A204.1 (cell line): ENCODE results near the gene ABCC11.
"Not testable (repeated sequence)": the region's sequence is repeated elsewhere in the genome, so short reads cannot be mapped to it uniquely, and the experiment has no call there.

Experiments used
- FAIRE-seq: peaks from 2 replicates; lab custom pipeline; 2012; peaks lifted over from hg19 to GRCh38; lab: Jason Lieb, UNC

The ABCC11 gene

GRCh38 chr16:48201515-48202201, 45.7 kb downstream of the ABCC11 start:
- FAIRE-seq, result no peak

GRCh38 chr16:48197294-48197693, 50.0 kb downstream of the ABCC11 start:
- no peak for FAIRE-seq

- no peak for FAIRE-seq
Observed at GRCh38 chr16:48194828-48195556, 52.3 kb downstream of the ABCC11 start.

- FAIRE-seq, result no peak
Observed at GRCh38 chr16:48193846-48194245, 53.5 kb downstream of the ABCC11 start.

DNA sequence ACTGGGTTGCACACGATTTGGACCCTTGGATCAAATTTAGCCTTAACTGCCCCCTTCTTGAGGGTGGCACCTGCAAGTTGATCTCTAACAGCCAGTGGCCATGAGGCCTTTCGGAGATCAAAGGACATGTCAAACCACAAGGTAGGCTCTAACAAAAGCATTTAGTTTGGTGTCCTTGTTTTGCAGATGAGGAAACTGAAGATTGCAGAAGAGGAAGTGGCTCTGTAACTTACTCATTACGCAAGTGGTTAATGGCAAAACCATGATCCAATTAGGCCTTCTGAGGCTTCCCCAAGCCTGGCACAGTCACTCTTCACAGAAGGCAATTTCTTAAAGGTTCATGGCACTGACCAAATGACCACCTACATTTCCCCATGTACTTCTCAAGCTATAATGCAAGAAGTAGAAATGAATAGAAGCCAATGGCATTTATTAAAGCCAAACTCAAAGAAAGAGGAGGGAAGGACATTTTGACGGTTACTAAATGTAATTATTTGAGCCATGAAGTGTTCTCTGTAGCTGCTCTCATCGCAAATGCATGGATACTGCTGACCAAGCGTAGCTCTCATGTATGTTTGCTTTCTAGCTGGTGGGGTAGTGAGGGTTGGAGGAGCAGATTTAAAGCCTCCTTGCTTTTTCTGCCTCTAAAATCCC, 58.8 kb downstream of the ABCC11 start:
- no peak for FAIRE-seq

GRCh38 chr16:48187779-48188178, 59.6 kb downstream of the ABCC11 start:
- no peak for FAIRE-seq

GRCh38 chr16:48184681-48185080, 62.7 kb downstream of the ABCC11 start:
- no peak for FAIRE-seq

DNA sequence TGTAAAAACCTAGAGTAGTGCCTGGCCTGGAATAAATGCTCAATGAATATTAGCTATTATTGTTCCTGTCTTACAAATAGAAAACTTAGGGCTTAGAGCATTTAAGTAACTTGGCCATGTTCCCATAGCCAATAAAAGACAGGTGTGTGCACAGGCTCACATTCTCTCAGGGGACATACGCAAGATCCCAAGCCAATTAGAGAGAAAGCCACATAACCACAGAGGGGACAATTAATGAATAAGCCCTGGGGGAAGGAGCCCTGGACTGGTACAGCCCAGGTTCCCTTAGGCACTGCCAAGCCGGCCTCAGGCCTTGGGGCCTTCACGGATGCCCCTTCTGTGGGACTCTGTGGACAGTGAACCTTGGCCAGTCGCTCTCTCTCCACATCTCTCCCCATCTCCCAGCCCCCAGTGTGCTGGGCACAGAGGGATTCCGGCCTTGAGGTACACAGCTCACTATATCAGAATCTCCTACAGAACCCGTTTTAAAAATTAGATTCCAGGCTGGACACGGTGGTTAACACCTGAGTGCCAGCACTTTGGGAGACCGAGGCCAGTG, 64.3 kb downstream of the ABCC11 start:
- no peak for FAIRE-seq

GRCh38 chr16:48181746-48182520, 65.4 kb downstream of the ABCC11 start:
- FAIRE-seq, result not testable (repeated sequence)

DNA sequence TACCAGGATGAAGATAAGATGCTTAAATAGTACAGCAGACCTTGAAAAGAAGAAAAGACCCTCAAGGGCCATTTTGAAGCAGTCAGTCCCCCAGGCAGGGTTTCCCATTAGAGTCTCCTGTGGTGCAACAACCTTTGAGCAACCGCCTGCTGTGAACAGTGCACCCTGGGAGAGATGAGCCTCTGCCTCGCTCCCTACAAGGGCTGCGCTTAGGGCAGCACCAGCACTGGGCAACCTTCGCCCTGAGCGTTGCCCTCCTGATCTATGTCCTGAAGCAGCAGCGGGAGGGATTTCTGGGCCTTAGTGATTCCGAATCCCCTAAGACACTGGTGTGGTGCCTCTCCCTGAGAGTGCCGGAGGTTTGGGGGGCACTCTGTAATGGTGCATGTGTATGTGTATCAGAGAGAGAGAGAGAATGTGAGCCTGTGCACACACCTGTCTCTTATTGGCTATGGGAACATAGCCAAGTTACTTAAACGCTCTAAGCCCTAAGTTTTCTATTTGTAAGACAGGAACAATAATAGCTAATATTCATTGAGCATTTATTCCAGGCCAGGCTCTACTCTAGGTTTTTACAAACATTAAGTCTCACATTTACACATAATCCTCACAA, 66.4 kb downstream of the ABCC11 start:
- no peak for FAIRE-seq

DNA sequence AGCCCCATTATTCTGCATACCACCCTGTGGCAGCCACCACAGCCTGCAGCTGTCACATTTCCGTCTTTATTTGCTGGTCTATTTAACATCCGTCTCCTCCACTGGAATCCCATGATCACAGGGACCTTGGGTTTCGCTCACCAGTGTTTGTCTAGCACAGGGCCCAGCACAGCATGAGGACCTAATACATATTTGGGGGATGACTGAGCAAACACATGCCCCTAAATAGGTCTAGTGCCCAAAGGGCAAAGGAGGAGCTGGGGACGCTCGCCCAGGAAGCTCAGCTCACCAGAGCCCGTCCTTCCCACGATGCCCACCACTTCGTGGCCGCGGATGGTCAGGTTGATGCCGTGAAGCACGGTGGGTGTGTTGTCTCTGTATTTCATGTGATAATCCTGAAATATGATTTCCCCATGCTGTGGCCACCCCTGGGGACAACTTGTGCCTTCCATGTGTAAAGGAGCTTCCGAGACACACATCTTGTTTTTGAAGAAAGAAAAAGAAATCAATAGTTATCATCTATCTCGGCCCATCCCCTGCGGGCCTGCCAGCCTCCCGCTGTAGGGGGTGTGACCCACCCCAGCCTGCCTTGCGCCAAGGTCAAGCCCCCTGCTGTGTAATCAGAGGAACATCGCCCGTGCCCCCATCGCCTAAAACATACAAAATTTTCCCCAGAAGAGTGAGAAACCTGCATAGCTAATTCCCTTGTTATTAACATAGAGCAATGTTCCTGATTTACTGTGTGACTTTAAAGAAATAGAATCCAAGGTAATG, 70.5 kb downstream of the ABCC11 start:
- FAIRE-seq, result no peak

DNA sequence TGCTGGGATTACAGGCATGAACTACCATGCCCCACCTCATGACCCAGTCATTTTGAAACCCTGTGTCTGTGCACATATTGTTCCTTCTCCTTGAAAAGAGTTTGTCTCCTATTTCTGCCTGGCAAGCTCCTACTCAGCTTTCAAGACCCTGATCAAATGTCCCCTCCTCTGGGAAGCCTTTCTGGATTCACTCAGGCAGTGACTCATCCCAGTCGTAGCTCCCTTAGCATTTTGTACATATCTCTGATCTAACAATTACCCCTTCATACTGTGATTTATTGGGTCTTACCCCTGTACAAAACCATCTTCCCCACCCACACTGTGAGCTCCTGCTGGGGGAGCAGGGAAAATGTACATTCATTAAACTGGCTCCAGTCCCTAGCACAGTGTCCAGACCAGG, 73.5 kb downstream of the ABCC11 start:
- FAIRE-seq, result no peak

DNA sequence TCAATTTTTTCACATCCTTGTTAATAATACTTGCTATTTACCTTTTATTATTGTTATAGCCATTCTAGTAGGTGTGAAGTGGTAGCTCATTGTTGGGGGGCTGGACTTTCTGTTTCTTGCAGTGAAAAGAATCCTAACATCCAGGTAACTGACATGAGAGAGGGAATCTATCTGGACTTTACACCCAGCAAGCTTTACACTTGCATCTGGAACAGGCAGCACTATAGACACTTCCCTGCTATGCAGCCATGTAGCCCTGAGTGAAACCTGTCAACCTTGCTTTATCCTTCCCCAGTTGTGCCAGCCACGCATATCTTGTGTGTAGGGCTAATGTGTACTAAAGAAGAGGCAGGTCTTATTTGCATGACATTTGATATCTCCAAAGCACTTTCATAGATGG, 74.7 kb downstream of the ABCC11 start:
- no peak for FAIRE-seq

DNA sequence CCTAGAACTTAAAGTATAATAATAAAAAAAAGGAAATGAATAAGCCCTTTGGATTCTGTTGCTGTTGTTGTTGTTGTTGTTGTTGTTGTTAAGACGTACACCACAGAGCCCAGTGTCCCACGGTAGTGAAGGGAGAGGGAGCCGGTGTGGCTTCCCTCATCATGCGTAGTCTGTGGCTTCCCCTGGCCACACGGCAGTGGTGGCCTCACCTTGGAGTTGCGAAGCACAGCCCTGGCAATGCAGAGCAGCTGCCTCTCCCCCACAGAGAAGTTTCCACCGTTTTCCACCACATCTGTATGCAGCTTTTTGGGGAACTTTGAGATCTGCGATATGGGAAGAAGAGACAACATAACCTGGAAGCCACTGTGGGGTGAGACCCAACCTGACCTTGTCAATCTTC, 77.4 kb downstream of the ABCC11 start:
- no peak for FAIRE-seq

DNA sequence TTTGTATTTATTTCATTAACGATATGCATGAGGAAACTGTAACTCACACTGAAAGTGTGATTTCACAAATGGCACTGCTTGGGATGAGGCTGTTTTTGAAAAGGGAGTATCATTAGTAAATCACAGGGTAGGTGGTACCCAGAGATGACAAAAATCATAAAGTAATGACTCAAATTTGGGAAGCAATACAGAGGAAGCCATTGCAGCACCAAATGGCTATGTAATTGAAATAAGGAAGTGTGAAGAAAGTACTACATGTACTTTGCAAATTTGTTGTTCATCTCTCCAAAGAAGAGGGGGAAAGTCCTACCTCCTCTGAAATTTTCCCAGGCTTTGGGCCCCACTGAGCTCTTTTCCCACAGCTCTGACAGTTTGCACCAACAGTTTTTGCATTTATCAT, 79.3 kb downstream of the ABCC11 start:
- FAIRE-seq, result no peak

DNA sequence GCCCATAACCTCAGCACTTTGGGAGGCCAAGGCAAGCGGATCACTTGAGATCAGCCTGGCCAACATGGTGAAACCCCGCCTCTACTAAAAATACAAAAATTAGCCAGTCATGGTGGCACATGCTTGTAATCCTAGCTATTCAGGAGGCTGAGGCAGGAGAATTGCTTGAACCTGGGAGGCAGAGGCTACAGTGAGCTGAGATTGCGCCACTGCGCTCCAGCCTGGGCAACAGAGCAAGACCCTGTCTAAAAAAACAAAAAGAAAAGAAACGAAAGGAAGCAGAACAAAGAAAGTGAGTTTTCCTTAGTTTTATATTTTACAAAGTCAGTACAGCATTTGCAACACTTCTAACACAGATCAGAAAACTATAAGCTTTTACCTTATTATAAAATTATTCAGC, 80.7 kb downstream of the ABCC11 start:
- FAIRE-seq, result not testable (repeated sequence)

DNA sequence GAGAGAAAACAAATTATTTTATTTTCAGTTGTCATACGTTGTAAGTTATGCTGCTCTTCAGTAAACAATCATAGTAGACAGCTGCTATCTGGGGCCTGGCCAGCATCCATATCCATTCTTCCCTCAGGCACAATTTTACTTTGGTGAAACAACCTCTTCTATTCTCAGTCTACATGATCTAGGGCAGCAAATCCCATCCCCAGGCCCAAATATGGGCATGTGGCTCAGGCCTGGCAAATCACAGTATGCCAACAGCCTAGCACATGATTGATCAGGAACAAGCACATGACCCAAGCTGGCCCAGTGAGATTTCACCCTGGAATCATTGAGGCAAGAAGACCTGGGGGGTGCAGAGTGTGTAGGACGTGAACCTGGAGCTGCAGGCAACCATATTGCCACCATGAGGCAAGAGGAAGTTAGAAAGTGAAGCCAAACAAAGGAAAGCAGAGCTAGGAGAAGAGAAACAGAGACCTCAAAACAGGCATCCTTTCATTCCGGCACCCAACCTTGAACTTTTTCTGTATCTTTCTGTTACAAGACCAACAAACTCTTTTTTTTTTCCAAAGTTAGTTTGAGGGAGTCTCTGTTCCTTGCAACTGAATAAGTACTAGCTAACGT, 81.3 kb downstream of the ABCC11 start:
- FAIRE-seq, result no peak

DNA sequence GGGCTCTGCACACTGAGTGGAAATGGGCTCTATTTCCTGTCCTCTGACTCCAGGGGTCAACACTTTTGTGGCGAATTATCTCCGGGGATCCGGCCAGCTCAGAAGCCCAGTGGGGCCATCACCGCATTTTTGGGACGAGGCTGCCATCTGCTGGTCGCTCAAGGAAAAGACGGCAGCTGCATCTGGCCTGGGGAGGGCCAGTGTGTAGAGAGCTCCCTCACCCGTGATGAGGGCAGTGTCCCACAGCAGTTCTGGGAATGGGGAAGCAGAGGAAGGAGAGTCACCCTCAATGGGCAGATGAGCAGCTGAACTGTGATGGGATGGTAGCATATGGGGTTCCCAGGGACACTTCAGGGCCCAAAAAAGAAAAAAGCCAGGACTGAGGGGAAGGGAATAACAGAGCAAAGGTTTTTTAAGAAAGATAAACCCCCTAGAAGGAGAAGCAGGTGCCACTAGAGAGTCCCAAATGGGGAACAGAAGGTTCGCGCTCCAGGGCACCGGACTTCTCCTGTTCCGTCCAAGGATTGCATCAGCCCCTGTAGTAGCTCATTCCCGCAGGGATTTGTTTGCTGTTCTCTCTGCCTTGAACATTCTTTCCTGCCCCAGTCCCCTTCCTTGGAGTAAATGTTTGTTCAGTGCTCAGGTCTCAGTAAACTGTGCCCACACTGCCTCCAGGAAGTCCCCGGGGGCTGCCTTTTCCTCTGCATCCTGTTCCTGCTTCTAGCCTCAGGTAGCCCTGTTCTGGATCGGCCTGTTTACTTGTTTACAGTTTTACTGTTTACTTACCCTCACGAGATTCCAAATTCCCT, 82.2 kb downstream of the ABCC11 start:
- no peak for FAIRE-seq

DNA sequence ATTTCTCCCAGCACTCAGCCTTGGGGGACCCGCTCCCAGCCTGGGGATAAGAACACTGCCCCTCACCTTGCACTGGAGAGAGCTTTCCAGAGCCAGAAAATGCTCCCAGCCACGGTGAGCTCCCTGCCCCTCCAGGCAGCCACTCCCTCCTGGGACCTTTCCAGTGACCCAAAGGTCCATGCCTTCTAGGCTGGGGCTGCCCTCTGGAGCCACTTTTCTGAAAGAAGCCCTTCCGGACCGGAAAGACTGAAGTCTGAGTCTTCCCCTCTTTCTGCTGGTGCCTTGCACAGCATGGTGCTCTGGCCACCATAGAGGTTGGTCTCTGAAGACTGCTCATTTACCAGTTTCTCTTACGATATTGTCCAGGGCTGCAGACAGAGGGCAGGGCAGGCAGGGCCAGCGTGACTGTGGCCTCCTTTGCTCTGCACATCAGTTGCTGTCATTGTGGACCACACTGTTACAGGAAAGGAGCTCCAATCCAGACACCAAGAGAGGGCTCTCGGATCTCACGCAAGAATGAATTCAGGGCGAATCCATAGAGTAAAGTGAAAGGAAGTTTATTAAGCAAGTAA, 84.4 kb downstream of the ABCC11 start:
- no peak for FAIRE-seq
